Measurements from ENCODE around the gene CELSR1. TPM values are rescaled to one million over a fixed set of nuclear protein-coding genes. Genes with fewer than 3 reads are reported as not detected.

The CELSR1 gene
- total RNA-seq, 3 donors from 2014 or later = 0.96 to 36.7 (median 21.2) TPM

DNA sequence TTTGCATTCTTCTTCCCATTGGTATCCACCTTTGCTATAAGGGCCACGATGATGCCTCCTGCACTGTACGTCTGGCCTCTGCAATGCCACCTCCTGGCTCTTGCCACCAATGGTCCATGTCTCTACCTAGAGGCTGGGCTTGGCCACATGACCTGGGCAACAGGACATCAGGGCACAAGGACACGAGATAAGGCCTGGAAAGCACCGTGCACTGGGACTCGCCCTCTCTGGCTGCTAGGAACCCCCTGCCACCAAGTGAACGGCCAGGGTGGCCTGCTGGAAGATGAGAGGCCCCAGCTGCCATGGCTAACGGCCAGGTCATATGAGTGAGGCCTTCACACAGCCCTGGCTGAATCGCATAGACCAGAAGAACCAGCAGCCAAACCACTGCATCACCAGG is 114.5 kb downstream of the CELSR1 start:
- H3K4me1 ChIP-seq = no peaks in the 10 kb centered on the region
- no peaks in the 10 kb centered on the region for H3K36me3 ChIP-seq
- DNase-seq (ENCODE audit: low spot score in 2 of 2) = no peak
- TF ChIP-seq POLR2AphosphoS5 (IDR thresholded peaks at IDR 0.05) (no peak), POLR2A (IDR thresholded peaks at IDR 0.05) (no peak)
- TF ChIP-seq, protein P1, sequence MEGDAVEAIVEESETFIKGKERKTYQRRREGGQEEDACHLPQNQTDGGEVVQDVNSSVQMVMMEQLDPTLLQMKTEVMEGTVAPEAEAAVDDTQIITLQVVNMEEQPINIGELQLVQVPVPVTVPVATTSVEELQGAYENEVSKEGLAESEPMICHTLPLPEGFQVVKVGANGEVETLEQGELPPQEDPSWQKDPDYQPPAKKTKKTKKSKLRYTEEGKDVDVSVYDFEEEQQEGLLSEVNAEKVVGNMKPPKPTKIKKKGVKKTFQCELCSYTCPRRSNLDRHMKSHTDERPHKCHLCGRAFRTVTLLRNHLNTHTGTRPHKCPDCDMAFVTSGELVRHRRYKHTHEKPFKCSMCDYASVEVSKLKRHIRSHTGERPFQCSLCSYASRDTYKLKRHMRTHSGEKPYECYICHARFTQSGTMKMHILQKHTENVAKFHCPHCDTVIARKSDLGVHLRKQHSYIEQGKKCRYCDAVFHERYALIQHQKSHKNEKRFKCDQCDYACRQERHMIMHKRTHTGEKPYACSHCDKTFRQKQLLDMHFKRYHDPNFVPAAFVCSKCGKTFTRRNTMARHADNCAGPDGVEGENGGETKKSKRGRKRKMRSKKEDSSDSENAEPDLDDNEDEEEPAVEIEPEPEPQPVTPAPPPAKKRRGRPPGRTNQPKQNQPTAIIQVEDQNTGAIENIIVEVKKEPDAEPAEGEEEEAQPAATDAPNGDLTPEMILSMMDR (IDR thresholded peaks at IDR 0.05) = no peak
- H3K27me3 ChIP-seq = no peaks in the 10 kb centered on the region
- H3K27ac ChIP-seq = no peak overlapping the region
- no peak overlapping the region for H3K4me3 ChIP-seq
- intact Hi-C loops (cut with DNase I; ENCODE audit: low total_unique reads) = no loop called here
- peaks cover 0 to 5% of the 10 kb centered on the region in 2 donors for H3K9me3 ChIP-seq

DNA sequence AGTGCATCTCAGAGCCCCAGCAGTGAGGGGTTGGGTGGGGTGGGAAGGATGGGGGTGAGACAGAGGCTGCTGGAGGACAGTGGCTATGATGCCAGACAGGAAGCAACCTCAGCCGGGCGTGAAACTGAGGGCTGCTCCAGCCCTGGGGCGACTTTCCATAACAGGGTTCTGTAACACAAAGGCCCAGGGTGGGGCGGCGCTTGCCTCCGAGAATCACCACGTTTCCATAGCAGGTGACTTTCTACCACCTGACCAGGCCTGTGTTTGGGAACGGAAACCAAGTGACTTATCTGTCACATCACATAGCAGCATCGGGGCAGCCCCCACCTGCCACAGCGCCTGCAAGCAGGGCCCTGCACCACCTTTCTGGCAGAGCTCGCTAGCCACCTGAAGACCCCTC is 116.2 kb downstream of the CELSR1 start:
- TF ChIP-seq POLR2A (IDR thresholded peaks at IDR 0.05) (no peak), POLR2AphosphoS5 (IDR thresholded peaks at IDR 0.05) (no peak)
- TF ChIP-seq, protein P1 (IDR thresholded peaks at IDR 0.05) = no peak
- no peaks in the 10 kb centered on the region for H3K27me3 ChIP-seq
- intact Hi-C loops (cut with DNase I; ENCODE audit: low total_unique reads) = no loop called here
- no peak for DNase-seq (ENCODE audit: low spot score in 2 of 2)
- peaks cover 0 to 5% of the 10 kb centered on the region in 2 donors for H3K9me3 ChIP-seq
- no peak overlapping the region for H3K4me3 ChIP-seq
- no peaks in the 10 kb centered on the region for H3K36me3 ChIP-seq
- no peaks in the 10 kb centered on the region for H3K4me1 ChIP-seq
- H3K27ac ChIP-seq = no peak overlapping the region

DNA sequence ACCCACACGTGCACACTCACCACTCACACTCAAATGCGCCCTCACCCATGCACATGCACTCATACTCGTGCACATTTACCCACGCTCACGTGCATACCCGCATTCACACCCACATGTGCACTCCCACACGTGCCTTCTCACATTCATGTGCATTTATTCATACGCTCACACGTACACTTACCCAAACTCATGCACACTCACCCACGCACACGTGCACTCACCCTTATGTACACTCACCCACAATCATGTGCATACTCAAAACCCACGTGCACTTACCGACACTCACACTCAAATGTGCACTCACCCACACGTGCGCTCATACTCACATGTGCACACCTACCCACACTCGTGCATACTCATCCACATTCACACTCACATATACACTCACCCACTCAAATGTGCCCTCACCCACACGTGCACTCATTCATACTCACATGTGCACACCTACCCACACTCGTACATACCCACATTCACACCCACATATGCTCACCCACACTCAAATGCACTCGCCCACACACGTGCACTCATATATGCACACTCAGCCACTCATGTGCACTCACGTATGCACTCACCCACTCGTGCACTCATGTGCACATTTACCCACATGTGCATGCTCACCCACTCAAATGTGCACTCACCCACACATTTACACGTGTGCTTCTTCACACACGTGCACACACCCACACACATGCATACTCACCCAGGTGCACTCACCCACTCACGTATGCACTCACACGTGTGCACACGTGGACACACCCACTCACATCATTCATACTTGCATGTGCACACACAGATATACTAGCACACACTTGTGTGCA is 117.5 kb downstream of the CELSR1 start:
- DNase-seq (ENCODE audit: low spot score in 2 of 2) = no peak
- no peak overlapping the region for H3K27ac ChIP-seq
- TF ChIP-seq POLR2A (IDR thresholded peaks at IDR 0.05) (no peak), POLR2AphosphoS5 (IDR thresholded peaks at IDR 0.05) (no peak)
- TF ChIP-seq, protein P1 (IDR thresholded peaks at IDR 0.05) = no peak
- no peaks in the 10 kb centered on the region for H3K27me3 ChIP-seq
- H3K9me3 ChIP-seq = no peaks in the 10 kb centered on the region
- H3K4me1 ChIP-seq = no peaks in the 10 kb centered on the region
- H3K36me3 ChIP-seq = no peaks in the 10 kb centered on the region
- intact Hi-C loops (cut with DNase I; ENCODE audit: low total_unique reads) = no loop called here
- no peak overlapping the region for H3K4me3 ChIP-seq

DNA sequence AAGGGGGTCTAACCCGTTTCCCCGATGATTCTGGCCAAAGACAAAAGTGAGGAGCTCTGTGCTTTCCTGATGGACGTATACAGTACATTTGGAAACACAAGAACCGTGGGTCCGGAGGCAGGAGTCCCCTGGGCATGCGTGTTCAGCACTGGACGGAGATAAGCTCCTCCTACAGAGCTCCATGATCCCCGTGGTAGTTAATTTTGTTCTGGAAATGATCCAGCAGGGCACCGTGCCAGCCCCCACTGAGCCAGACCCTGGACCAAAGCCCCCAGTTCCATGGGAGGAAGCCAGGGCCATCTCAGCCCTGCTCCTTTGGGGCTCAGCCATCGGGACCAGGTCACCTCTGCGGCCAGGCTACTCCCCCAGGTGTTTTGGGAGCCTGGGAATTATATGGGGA is 118.6 kb downstream of the CELSR1 start:
- intact Hi-C loops (cut with DNase I; ENCODE audit: low total_unique reads) = no loop called here
- Histone ChIP-seq H3K27ac (no peak overlapping the region), H3K27me3 (no peaks in the 10 kb centered on the region), H3K4me3 (no peak overlapping the region), H3K4me1 (no peaks in the 10 kb centered on the region), H3K9me3 (no peaks in the 10 kb centered on the region), H3K36me3 (no peaks in the 10 kb centered on the region)
- no peak for DNase-seq (ENCODE audit: low spot score in 2 of 2)
- TF ChIP-seq, protein P1 (IDR thresholded peaks at IDR 0.05) = no peak
- TF ChIP-seq POLR2A (IDR thresholded peaks at IDR 0.05) (no peak), POLR2AphosphoS5 (IDR thresholded peaks at IDR 0.05) (no peak)

DNA sequence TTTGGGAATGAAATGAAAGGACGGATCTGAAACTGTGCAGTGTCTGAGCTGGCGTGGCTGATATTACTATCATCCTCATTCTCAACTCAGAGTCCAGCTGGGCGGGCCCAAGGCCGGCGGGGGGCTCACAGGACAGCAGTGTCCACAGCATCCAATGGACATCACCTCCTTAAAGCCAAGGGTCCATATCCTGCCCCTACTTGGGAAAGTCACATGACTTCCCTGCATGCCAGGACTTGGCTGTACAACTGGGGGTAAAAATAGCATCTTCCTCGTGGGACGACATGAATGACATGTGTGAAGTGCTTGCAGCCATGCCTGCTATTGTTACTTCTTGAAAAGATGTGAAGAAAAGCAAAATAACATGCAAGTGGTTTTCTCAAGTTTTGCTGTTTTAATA is 119.7 kb downstream of the CELSR1 start:
- Histone ChIP-seq H3K9me3 (no peaks in the 10 kb centered on the region), H3K4me1 (no peaks in the 10 kb centered on the region), H3K36me3 (no peaks in the 10 kb centered on the region), H3K4me3 (no peak overlapping the region), H3K27me3 (no peaks in the 10 kb centered on the region), H3K27ac (no peak overlapping the region)
- no peak for DNase-seq (ENCODE audit: low spot score in 2 of 2)
- TF ChIP-seq POLR2A (IDR thresholded peaks at IDR 0.05) (no peak), POLR2AphosphoS5 (IDR thresholded peaks at IDR 0.05) (no peak)
- TF ChIP-seq, protein P1 (IDR thresholded peaks at IDR 0.05) = no peak
- intact Hi-C loops (cut with DNase I; ENCODE audit: low total_unique reads) = no loop called here
